Mammary microvascular endothelial cell (primary cell): ENCODE results near the gene DUXA. TPM values are rescaled to one million over a fixed set of nuclear protein-coding genes. Genes with fewer than 3 reads are reported as not detected.

Experiments
- total RNA-seq: library from RNA; depleted of rRNA; stranded (reverse); fragments of >200 nt; gene quantifications from 2 replicates; pipeline ENCODE4 v1.2.3, GENCODE V29; 2015

The DUXA gene
- total RNA-seq, result not detected in 2 replicates

GRCh38 chr19:57167385-57167784 is at the start of gene DUXA:
DUXA (minus strand) TSS chr19:57167485; CDS start chr19:57167443, 42 bp downstream.

DNA sequence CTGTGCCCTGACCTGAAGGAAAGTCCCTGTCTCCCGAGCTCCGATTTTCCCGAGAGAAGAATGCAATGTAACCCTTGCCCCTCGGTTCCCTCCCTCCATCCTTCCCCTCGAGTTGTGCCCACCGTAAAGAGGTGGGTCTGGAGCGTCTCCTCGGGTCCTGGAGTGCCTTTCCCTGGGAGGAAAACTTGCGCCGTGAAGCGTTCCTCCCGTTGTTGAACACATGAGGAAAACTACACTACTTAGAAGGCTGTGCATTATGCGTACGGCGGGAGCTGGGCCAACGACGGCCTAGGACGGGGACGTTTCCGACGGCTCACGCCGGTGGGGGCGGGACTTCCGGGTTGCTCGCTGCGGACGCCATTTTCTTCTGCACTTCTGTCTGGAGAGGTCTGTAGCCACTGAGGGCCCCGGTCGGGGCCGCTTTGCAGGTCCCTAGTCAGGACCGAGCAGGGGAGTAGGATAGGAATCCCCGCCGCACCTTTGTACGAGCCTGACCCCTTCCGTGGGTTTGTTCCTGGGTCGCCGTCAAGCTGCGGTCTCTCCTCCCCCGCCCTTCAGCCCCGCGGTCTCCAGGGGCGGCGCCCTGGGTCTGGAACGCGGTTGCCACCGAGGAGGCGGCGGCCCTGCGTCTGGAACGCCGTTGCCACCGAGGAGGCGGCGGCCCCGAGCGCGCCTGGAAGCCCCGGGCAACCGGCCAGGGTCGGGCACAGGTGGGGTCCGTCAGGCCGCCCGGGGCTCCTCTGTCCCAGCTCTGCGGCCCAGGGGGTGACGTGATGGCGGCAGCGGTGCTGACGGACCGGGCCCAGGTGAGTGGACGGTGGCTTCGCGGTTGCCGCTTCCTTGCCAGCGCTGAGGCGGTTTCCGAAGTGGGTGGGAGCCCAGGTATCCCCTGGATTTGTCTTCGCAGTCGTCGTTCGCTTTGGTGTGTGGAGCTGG is 24.1 kb upstream of the DUXA start, which contains the start of gene ZNF264:
ZNF264 (plus strand) TSS at position 360 of the 936 bp plus-strand sequence; CDS start at position 774, 414 bp downstream.

Other genes with a start within 250 kb of the DUXA start
- gene USP29, start 47.5 kb downstream of the DUXA start, total RNA-seq, result not detected in 2 replicates
- not detected in 2 replicates for gene ZIM3, start 22.3 kb downstream of the DUXA start, total RNA-seq
- gene ZNF264, start 24.0 kb upstream of the DUXA start, total RNA-seq, result 19.5 and 20.9 TPM in 2 replicates
- 0.15 and 1.6 TPM in 2 replicates for gene AURKC, start 63.5 kb upstream of the DUXA start, total RNA-seq
- 5.0 and 5.3 TPM in 2 replicates for gene ZNF805, start 73.1 kb upstream of the DUXA start, total RNA-seq
- gene ZNF460, start 113.0 kb upstream of the DUXA start, total RNA-seq, result 12.3 and 15.7 TPM in 2 replicates
- 3.6 and 4.7 TPM in 2 replicates for gene ZNF543, start 153.0 kb upstream of the DUXA start, total RNA-seq
- 4.3 TPM in 2 replicates for gene ZNF304, start 183.8 kb upstream of the DUXA start, total RNA-seq
- 21.3 and 23.6 TPM in 2 replicates for gene TRAPPC2B, start 196.1 kb upstream of the DUXA start, total RNA-seq
- gene ZNF547, start 196.1 kb upstream of the DUXA start, total RNA-seq, result 0.53 and 1.6 TPM in 2 replicates
- gene ZNF548, start 222.4 kb upstream of the DUXA start, total RNA-seq, result 5.0 and 6.9 TPM in 2 replicates
- 3.2 and 3.5 TPM in 2 replicates for gene ZNF17, start 243.7 kb upstream of the DUXA start, total RNA-seq